GM18909 (cell line): ENCODE results near the gene NBR1.
A peak's percentile ranks its signal among the peaks of the same experiment; 100 is the strongest.
"Not testable (repeated sequence)": the region's sequence is repeated elsewhere in the genome, so short reads cannot be mapped to it uniquely, and the experiment has no call there.

Experiments
- ATAC-seq: cut with Tn5 transposase; IDR thresholded peaks from one replicate; pipeline ENCODE4 v1.9.1; 2021; ENCODE audit warnings: mild to moderate bottlenecking; ENCODE audit not compliant: unreplicated experiment, poor library complexity

The NBR1 gene, protein sequence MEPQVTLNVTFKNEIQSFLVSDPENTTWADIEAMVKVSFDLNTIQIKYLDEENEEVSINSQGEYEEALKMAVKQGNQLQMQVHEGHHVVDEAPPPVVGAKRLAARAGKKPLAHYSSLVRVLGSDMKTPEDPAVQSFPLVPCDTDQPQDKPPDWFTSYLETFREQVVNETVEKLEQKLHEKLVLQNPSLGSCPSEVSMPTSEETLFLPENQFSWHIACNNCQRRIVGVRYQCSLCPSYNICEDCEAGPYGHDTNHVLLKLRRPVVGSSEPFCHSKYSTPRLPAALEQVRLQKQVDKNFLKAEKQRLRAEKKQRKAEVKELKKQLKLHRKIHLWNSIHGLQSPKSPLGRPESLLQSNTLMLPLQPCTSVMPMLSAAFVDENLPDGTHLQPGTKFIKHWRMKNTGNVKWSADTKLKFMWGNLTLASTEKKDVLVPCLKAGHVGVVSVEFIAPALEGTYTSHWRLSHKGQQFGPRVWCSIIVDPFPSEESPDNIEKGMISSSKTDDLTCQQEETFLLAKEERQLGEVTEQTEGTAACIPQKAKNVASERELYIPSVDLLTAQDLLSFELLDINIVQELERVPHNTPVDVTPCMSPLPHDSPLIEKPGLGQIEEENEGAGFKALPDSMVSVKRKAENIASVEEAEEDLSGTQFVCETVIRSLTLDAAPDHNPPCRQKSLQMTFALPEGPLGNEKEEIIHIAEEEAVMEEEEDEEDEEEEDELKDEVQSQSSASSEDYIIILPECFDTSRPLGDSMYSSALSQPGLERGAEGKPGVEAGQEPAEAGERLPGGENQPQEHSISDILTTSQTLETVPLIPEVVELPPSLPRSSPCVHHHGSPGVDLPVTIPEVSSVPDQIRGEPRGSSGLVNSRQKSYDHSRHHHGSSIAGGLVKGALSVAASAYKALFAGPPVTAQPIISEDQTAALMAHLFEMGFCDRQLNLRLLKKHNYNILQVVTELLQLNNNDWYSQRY

DNA sequence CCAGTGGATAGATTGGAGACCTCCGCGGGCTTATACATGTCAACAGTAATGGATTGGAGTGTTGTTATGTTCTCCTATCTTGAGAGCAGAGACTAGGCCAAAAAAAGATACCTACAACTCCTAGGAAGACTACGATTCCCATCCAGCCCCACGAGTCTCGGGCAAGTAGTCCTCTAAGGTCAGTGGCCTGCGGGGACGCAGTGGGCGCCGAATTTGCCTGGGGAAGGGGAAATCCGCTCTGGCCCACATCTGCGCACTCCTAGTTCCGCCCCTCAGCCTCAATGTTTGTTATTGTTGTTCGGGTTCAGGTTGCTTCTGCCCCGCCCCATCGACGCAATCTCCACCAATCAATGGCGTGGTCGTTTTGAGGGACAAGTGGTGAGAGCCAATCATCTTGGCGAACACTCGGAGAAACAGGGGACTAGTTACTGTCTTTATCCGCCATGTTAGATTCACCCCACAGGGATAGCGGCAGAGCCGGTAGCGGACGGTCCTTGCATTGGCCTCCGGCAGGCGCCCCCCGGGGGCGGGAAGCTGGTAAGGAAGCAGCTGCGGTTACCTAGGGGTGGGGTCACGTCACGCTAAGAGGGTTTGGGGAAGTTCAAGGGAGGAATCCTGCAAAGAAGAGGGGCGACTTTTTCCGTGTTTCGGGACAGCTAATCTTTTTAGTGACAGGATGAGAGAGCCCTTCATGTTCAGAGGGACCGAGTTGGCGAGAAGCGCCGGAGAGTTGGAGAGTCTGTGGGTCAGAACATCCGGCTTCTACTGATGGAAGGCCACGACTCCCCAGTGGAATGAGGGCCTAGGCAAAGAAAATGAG is at the start of gene NBR1:
NBR1 (plus strand) TSS at position 449 of the 820 bp plus-strand sequence. CDS start 4,586 bp downstream, outside the sequence.
- ATAC-seq, result peak; percentile 83

GRCh38 chr17:43125133-43125966 is 45.7 kb upstream of the NBR1 start, which contains the start of gene BRCA1:
Gene BRCA1 (minus strand): TSS chr17:43125364. CDS start chr17:43124096, 1,268 bp downstream.
- ATAC-seq, result peak; percentile 94

DNA sequence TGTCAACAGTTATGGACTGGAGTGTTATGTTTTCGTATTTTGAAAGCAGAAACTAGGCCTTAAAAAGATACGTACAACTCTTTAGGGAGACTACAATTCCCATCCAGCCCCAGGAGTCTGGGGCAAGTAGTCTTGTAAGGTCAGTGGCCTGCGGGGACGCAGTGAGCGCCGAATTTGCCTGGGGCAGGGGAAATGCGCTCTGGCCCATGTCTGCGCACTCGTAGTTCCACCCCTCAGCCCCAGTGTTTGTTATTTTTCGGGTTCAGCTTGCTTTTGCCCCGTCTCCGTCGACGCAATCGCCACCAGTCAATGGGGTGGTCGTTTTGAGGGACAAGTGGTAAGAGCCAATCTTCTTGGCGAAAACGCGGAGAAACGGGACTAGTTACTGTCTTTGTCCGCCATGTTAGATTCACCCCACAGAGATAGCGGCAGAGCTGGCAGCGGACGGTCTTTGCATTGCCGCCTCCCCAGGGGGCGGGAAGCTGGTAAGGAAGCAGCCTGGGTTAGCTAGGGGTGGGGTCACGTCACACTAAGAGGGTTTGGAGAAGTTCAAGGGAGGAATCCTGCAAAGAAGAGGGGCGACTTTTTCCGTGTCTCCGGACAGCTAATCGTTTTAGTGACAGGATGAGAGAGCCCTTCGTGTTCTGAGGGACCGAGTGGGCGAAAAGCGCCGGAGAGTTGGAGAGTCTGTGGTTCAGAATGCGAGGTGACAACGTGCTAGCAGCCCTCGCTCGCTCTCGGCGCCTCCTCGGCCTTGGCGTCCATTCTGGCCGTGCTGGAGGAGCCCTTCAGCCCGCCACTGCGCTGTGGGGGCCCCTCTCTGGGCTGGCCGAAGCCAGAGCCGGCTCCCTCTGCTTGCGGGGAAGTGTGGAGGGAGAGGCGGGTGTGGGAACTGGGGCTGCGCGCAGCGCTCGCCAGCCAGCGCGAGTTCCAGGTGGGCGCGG is 44.8 kb upstream of the NBR1 start:
- ATAC-seq, result no peak

DNA sequence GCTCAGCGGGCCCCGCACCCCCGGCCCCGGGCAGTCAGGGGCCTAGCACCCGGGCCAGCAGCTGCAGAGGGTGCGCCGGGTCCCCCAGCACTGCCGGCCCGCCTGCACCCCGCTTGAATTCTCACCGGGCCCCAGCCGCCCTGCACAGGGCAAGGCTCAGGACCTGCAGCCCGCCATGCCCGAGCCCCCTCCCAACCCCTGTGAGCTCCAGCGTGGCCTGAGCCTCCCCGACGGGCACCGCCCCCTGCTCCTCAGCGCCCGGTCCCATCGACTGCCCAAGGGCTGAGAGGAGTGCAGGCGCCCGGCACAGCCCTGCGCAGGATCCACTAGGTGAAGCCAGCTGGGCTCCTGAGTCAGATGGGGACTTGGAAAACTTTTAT is 44.1 kb upstream of the NBR1 start:
- no peak for ATAC-seq

- not testable (repeated sequence) for ATAC-seq
Observed at GRCh38 chr17:43127333-43127876, 43.6 kb upstream of the NBR1 start.

- ATAC-seq, result no peak
Observed at GRCh38 chr17:43129671-43130010, 41.4 kb upstream of the NBR1 start.

DNA sequence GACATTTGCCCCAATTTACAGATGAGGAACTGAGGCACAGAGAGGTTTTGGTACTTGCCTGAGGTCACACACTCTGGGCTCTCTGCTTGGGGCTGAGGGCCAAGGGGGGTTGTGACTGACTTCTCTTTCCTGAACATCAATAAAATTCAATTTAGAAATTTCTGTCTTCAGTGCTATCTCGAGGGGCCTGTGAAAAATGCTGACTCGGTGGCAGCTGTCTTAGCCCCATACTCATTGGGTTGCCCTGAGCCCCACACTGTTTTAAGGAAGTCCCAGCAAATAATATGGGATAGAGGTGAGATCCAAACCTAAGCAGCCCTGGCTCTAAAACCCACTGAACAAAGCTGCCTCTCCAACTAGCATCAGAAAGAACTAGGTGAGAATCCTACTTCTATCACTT is 38.9 kb upstream of the NBR1 start:
- no peak for ATAC-seq

GRCh38 chr17:43133439-43133838 is 37.6 kb upstream of the NBR1 start:
- ATAC-seq, result not testable (repeated sequence)

DNA sequence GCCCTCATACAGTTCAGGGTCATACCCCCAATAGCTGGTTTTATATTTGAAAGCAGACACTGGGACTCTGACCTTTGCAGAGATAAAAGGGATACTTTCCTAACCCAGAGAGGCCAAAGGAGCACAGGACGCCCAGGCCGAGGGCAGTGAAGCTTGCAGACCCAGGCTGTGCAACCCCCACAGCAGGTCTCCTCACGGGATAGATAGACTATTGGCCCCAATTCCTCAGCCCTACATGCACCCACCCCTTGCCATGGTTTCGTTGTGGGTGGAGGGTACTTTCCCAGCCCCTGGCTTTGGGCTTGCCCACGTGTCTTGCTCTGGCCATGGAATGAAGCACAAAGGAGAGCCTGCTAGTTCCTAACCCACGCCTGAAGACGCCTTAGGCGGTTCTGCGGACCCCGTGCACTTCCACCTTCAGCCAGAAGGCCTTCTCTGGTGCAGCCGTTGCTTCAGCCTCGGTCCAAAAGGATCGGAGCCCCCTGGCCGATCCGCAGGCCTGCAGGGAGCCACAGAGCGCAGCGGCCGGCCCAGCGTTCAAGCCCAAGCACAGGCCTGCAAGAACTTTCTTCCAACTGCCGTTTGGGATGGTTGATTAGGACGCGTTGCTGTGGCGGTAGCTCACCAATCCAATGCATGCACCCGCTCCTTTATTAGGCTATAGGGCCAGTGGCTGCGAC is 36.1 kb upstream of the NBR1 start:
- ATAC-seq, result no peak

DNA sequence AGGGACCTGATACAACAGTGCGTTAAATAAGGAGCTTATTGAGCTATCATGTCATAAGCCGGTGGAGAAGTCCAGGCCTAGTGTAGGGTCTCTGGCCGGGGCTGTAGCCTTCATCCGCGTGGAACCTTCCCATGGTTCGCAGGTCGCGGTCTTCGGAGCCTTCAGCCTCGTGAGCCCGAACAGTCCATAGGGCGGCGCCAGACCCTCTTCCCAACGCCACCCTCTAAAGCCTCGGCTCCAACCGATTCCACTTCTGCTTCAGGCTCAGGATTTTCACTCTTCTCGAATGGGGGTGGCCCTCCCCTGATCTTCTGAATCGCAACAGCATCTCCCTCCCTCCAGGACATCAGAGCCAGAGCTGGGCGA is 35.6 kb upstream of the NBR1 start:
- no peak for ATAC-seq

- ATAC-seq, result not testable (repeated sequence)
Observed at GRCh38 chr17:43136574-43136973, 34.4 kb upstream of the NBR1 start.

DNA sequence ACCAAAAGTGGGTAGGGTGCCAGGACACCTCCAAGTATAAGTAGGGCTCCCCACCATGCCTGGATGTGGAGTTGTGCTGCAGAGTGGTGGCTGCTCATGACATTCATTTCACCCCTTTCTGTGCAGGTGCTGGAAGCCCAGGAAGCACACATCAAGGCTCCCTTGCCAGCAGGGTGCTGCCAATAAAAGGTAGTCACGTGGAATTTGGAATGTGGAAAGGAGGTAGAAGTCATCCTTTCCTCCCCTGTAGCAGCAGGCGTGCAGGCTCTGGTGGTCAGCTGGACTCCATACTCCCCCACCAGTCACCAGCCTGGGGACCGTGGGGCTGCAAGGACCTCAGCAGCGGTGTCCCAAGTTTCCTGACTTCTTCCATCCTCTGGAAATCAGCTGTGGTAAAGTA is 32.5 kb upstream of the NBR1 start:
- not testable (repeated sequence) for ATAC-seq

GRCh38 chr17:43140396-43141332 is 30.4 kb upstream of the NBR1 start:
- no peak for ATAC-seq

DNA sequence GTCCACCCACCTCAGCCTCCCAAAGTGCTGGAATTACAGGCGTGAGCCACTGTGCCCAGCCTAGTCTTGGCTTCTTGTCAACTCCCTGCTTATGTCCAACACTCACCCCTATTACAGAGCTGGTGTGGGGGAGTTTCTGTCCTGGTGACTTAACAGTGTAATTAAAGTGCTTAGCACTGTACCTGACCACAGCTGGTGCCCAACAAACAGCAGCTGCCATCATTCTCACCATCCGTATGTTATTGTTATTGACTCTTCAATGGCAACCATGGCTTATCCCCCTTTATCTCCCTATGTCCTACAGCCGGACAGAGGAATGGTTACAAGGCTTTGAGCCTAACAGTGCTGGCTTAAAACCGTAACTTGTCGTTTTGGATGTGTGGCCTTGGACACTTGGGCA is 28.9 kb upstream of the NBR1 start:
- no peak for ATAC-seq

DNA sequence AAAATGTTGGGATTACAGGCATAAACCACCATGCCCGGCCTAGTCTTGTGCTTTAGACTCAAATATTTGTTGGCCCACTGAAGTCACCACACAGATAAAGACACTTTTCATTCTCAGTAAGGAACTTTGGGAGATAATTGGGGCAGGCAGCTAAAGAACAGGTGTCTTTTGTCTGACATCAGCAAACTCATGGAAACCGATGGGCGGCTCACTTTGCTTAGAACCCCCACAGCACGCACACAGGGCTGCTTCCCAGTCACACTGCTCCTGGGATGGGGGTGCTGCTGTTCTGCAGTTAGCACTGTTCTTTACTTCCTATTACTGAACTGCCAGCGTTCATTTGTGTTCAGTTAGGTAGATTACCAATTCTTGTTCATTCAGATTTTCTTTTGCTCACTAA is 27.8 kb upstream of the NBR1 start:
- ATAC-seq, result no peak

DNA sequence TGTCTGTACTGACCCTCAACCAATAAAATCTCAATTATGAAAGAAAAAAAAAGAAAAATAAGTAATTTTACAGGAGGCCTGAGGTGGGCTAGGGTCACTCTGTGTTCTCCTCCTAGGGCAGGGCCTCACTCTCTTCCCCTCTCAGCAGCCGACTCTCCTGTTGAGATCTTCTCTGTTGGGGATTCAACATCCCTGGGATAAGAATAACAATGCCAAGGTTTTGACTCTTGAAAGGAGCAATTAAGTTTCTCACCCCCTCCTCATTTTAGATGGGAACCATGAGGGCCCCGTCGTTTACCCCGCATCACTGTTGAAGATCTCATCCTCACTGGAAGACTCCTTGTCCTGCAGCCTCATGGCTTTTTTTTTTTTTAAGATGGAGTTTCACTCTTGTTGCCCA is 24.4 kb upstream of the NBR1 start:
- no peak for ATAC-seq
